Trophoblast cell (in vitro differentiated cells and primary cell): Measurements from ENCODE around the gene KIFC3.
A peak's percentile ranks its signal among the peaks of the same experiment; 100 is the strongest.

Source experiments
- DNase-seq, 2 donors: peaks; one replicate each; pipeline ENCODE4 v3.0.0-alpha.2; 2016
- H2AFZ ChIP-seq: 2 replicates; pipeline ENCODE4 v1.6.1; 2013; ENCODE audit warnings: low read length, moderate library complexity, mild to moderate bottlenecking; ENCODE audit not compliant: insufficient read depth, poor library complexity
- H2AK5ac ChIP-seq: 2 replicates; pipeline ENCODE4 v1.6.1; 2013; ENCODE audit warnings: mild to moderate bottlenecking, low read length
- H2BK120ac ChIP-seq: 2 replicates; pipeline ENCODE4 v1.6.1; 2013; ENCODE audit warnings: low read length, mild to moderate bottlenecking, moderate library complexity; ENCODE audit not compliant: insufficient read depth, poor library complexity
- H2BK12ac ChIP-seq: 2 replicates; pipeline ENCODE4 v1.6.1; 2013; ENCODE audit warnings: mild to moderate bottlenecking, low read length, moderate library complexity
- H2BK5ac ChIP-seq: 2 replicates; pipeline ENCODE4 v1.6.1; 2013; ENCODE audit warnings: low read length, low read depth, moderate library complexity, mild to moderate bottlenecking; ENCODE audit not compliant: poor library complexity
- H3K14ac ChIP-seq: 2 replicates; pipeline ENCODE4 v1.6.1; 2013; ENCODE audit warnings: mild to moderate bottlenecking, low read length
- H3K18ac ChIP-seq: 2 replicates; pipeline ENCODE4 v1.6.1; 2013; ENCODE audit warnings: mild to moderate bottlenecking, low read length
- H3K23ac ChIP-seq: 2 replicates; pipeline ENCODE4 v1.6.1; 2013; ENCODE audit warnings: low read length
- H3K27ac ChIP-seq: 2 replicates; pipeline ENCODE4 v1.5.1; 2013; ENCODE audit warnings: low read depth, mild to moderate bottlenecking, inconsistent platforms, low read length, moderate library complexity
- H3K27me3 ChIP-seq: 2 replicates; pipeline ENCODE4 v1.6.1; 2013; ENCODE audit warnings: inconsistent platforms, mild to moderate bottlenecking, low read length, moderate library complexity; ENCODE audit not compliant: insufficient read depth
- H3K36me3 ChIP-seq, 2 experiments: 1 replicate in 1 of 2; 2 replicates in 1 of 2; pipeline ENCODE4 v1.6.1; 2013; ENCODE audit warnings: low read length in 2 of 2, mild to moderate bottlenecking in 2 of 2, moderate library complexity in 1 of 2; ENCODE audit not compliant: insufficient read depth in 2 of 2, control insufficient read depth in 1 of 2
- H3K4ac ChIP-seq: 2 replicates; pipeline ENCODE4 v1.6.1; 2013; ENCODE audit warnings: low read depth, mild to moderate bottlenecking, low read length, moderate library complexity
- H3K4me1 ChIP-seq, 2 experiments: 1 replicate in 1 of 2; 2 replicates in 1 of 2; pipeline ENCODE4 v1.6.1; 2013; ENCODE audit warnings: low read length in 2 of 2, mild to moderate bottlenecking in 2 of 2, moderate library complexity in 1 of 2; ENCODE audit not compliant: insufficient read depth in 2 of 2, control insufficient read depth in 1 of 2
- H3K4me2 ChIP-seq: 2 replicates; pipeline ENCODE4 v1.6.1; 2013; ENCODE audit warnings: inconsistent platforms, mild to moderate bottlenecking, low read length, moderate library complexity
- H3K4me3 ChIP-seq: 2 replicates; pipeline ENCODE4 v1.5.1; 2013; ENCODE audit warnings: mild to moderate bottlenecking, low read depth, low read length, inconsistent platforms
- H3K79me1 ChIP-seq: one replicate; pipeline ENCODE4 v1.6.1; 2013; ENCODE audit warnings: low read length
- H3K79me2 ChIP-seq: 2 replicates; pipeline ENCODE4 v1.6.1; 2013; ENCODE audit warnings: low read length, mild to moderate bottlenecking; ENCODE audit not compliant: control insufficient read depth, insufficient read depth, poor library complexity
- H3K9ac ChIP-seq: 2 replicates; pipeline ENCODE4 v1.6.1; 2013; ENCODE audit warnings: mild to moderate bottlenecking, low read length
- H3K9me3 ChIP-seq: 2 replicates; pipeline ENCODE4 v1.6.1; 2013; ENCODE audit warnings: low read depth, mild to moderate bottlenecking, control low read depth, inconsistent platforms, low read length; ENCODE audit not compliant: insufficient read depth
- H4K12ac ChIP-seq: 2 replicates; pipeline ENCODE4 v1.6.1; 2013; ENCODE audit warnings: low read depth, mild to moderate bottlenecking, low read length, moderate library complexity
- H4K8ac ChIP-seq: 2 replicates; pipeline ENCODE4 v1.6.1; 2013; ENCODE audit warnings: low read depth, mild to moderate bottlenecking, low read length, moderate library complexity
- H4K91ac ChIP-seq: one replicate; pipeline ENCODE4 v1.6.1; 2013; ENCODE audit warnings: low read depth, mild to moderate bottlenecking, low read length, moderate library complexity
- WGBS: extraction: QIAGEN DNeasy Blood & Tissue Kit; methylation state at CpG from one replicate; pipeline ENCODE4 v1.1.7; 2013; ENCODE audit warnings: missing lambda C conversion rate; ENCODE audit not compliant: insufficient read length, insufficient coverage; ENCODE audit errors: extremely low coverage; 5-methylcytosine and 5-hydroxymethylcytosine counted together

Gene KIFC3

DNA sequence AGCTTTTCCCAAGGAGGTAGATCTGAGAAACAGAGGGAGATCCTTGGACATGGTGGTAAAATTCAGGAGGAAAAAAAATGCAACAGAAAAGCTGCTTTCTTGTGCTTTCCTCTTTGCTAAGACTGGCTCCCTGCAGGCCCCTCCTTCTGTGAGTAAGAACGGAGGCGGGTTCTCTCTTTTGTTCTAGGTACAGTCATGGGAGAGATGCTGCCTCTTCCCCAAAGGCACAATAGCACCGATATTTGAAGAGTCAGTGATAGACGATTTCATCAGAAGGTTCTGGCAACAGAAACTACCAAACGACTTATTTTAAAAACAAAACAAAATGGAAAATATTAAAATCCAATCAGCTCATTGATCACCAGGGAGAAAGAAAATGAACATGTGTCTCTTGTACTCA lies 32.6 kb upstream of the KIFC3 start:
- Histone ChIP-seq H3K4ac (no peak overlapping the region), H2AFZ (no peak overlapping the region), H2BK12ac (no peak overlapping the region), H3K4me2 (no peak overlapping the region), H3K79me1 (no peaks in the 10 kb centered on the region), H3K27ac (no peak overlapping the region), H2BK120ac (no peak overlapping the region), H3K4me3 (no peak overlapping the region), H3K14ac (no peak overlapping the region), H3K9ac (no peak overlapping the region), H4K8ac (no peak overlapping the region), H3K9me3 (no peaks in the 10 kb centered on the region), H2BK5ac (no peak overlapping the region), H3K36me3 (no peaks in the 10 kb centered on the region), H3K4me1 (peaks cover 4 to 8% of the 10 kb centered on the region in 2 experiments), H4K91ac (no peak overlapping the region), H3K23ac (peak overlapping the region; percentile 93), H3K18ac (no peak overlapping the region), H4K12ac (no peak overlapping the region), H3K27me3 (no peaks in the 10 kb centered on the region), H2AK5ac (no peak overlapping the region), H3K79me2 (no peaks in the 10 kb centered on the region)
- no CpG with 5 or more reads among the region's 5 CpGs for WGBS
- peak; percentile 29 to 58 for DNase-seq

DNA sequence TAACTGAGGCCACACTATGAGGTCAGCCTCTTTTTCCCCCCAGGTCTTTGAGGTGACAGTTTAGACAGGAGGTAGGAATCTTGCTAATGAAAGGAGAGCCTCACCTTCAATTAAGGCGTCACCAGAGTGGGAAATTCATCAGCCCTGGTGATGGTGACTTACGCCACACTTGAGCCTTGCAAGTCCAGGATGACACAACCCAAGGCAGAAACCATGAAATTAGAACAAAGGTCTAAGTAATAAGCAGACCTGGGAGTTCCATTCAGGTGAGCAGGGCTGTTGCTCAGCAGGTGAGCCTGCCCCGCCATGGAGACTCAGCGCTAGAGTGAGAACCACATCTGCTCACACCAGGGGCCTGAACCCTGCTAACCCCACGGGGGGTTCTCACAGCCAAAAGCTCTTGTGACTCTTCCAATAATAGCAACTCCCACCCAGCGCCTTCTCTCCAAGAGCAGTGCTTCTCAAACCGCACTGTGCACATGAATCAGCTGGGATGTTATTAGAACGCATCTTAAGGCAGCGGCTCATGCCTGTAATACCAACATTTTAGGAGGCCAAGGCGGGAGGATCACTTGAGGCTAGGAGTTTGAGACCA lies 28.7 kb upstream of the KIFC3 start:
- Histone ChIP-seq H4K12ac (no peak overlapping the region), H3K79me1 (no peaks in the 10 kb centered on the region), H2AFZ (no peak overlapping the region), H3K4me3 (no peak overlapping the region), H2AK5ac (no peak overlapping the region), H2BK12ac (no peak overlapping the region), H3K4me2 (no peak overlapping the region), H2BK120ac (no peak overlapping the region), H3K9me3 (no peaks in the 10 kb centered on the region), H3K27me3 (no peaks in the 10 kb centered on the region), H3K27ac (no peak overlapping the region), H3K18ac (no peak overlapping the region), H4K8ac (no peak overlapping the region), H3K36me3 (no peaks in the 10 kb centered on the region), H3K4me1 (peaks cover 4 to 12% of the 10 kb centered on the region in 2 experiments), H3K23ac (no peak overlapping the region), H2BK5ac (no peak overlapping the region), H3K14ac (no peak overlapping the region), H3K9ac (no peak overlapping the region), H3K4ac (no peak overlapping the region), H3K79me2 (no peaks in the 10 kb centered on the region), H4K91ac (peak overlapping the region; percentile 20)
- DNase-seq, result peak; percentile 85 to 94
- WGBS, result no CpG with 5 or more reads among the region's 10 CpGs

DNA sequence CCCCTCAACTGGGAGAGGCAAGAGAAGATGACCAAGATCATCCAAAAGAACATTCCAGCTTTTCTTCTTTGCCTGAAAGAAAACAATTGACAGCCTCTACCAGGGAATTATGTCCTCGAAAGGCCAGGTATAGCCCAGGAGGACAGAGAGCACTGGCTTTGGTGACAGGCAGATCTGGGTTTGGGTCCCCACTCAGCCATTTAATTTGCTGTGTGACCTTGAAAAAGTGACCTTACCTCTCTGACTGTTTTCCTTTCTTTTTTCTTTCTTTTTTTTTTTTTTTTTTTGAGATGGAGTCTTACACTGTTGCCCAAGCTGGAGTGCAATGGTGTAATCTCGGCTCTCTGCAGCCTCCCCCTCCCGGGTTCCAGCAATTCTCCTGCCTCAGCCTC lies 27.7 kb upstream of the KIFC3 start:
- Histone ChIP-seq H2BK5ac (no peak overlapping the region), H3K9ac (no peak overlapping the region), H3K23ac (no peak overlapping the region), H3K36me3 (no peaks in the 10 kb centered on the region), H4K12ac (no peak overlapping the region), H4K91ac (no peak overlapping the region), H3K4me3 (no peak overlapping the region), H2BK12ac (no peak overlapping the region), H3K79me2 (no peaks in the 10 kb centered on the region), H2BK120ac (no peak overlapping the region), H2AFZ (no peak overlapping the region), H3K4me1 (peaks cover 9 to 16% of the 10 kb centered on the region in 2 experiments), H3K4me2 (no peak overlapping the region), H3K14ac (no peak overlapping the region), H3K79me1 (no peaks in the 10 kb centered on the region), H3K27me3 (no peaks in the 10 kb centered on the region), H3K4ac (no peak overlapping the region), H2AK5ac (peak overlapping the region; percentile 49), H3K9me3 (no peaks in the 10 kb centered on the region), H3K27ac (no peak overlapping the region), H4K8ac (no peak overlapping the region), H3K18ac (no peak overlapping the region)
- WGBS, result no CpG with 5 or more reads among the region's 3 CpGs
- no peak for DNase-seq

DNA sequence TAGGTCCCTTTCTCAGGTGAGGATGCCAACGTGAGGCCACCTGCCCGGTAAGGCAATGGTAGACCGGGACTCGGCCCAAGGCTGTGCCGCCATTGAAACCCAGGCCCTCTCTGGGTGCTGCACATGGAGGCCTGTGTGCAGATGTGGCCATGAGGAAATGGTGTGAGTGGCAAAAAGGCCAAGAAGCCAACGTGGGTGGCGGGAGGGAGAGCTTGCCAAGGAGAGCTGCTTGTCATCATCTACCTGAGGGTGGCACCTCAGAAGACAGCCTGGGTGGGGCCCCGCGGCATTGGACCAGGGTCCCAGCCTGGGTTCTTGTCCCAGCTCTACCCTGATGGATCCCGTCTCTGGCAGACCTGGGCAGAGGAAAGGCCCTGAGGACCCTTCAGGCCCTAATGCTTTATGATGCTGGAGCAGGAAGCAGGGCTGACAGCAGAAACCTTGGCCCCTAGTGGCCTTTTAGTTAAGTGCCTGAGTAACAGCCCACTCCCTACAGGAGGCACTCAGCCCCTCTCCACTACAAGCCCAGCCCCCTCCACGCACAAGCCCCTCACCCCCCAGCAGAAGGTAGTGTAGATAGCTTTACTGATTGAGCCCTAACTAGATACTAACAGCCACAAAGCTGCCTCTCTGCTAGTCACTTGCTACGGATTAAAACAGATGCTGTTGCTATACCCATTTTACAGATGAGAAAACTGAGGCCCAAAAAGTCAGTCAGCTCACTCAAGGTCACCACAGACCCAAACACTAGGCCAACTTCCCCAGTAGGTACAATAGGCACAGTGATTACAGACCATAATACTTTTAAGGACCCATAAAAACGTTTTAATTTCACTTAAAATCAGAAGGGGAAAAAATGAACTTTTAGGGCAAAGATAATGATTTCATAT lies 26.2 kb upstream of the KIFC3 start:
- no peak overlapping the region for H3K4ac ChIP-seq
- H3K27ac ChIP-seq, result no peak overlapping the region
- H3K18ac ChIP-seq, result no peak overlapping the region
- H2AFZ ChIP-seq, result no peak overlapping the region
- H3K27me3 ChIP-seq, result no peaks in the 10 kb centered on the region
- H3K79me2 ChIP-seq, result no peaks in the 10 kb centered on the region
- H2BK12ac ChIP-seq, result peak overlapping the region; percentile 12
- H3K4me3 ChIP-seq, result no peak overlapping the region
- WGBS, result no CpG with 5 or more reads among the region's 13 CpGs
- H3K4me2 ChIP-seq, result no peak overlapping the region
- no peak overlapping the region for H3K9ac ChIP-seq
- H2BK120ac ChIP-seq, result no peak overlapping the region
- H3K9me3 ChIP-seq, result no peaks in the 10 kb centered on the region
- no peak for DNase-seq
- H2BK5ac ChIP-seq, result no peak overlapping the region
- H2AK5ac ChIP-seq, result peak overlapping the region; percentile 20
- H4K12ac ChIP-seq, result no peak overlapping the region
- no peak overlapping the region for H3K14ac ChIP-seq
- H3K4me1 ChIP-seq, result peaks cover 12 to 17% of the 10 kb centered on the region in 2 experiments
- no peak overlapping the region for H4K91ac ChIP-seq
- H3K79me1 ChIP-seq, result no peaks in the 10 kb centered on the region
- H4K8ac ChIP-seq, result no peak overlapping the region
- H3K36me3 ChIP-seq, result no peaks in the 10 kb centered on the region
- no peak overlapping the region for H3K23ac ChIP-seq
